AG09309 (cell line): ENCODE measurements around the gene BMP3.

Experiments
- DNase-seq: peaks from one replicate; pipeline ENCODE4 v3.0.0-alpha.2; 2010; ENCODE audit warnings: low read depth
- H3K4me3 ChIP-seq: 2 replicates; pipeline ENCODE4 v1.5.1; 2011; ENCODE audit warnings: mild to moderate bottlenecking, low read depth, low read length, moderate library complexity; ENCODE audit not compliant: control insufficient read depth
- TF ChIP-seq, protein P1 (sequence below): IDR thresholded peaks from 2 replicates; pipeline ENCODE4 v1.5.1; 2011; ENCODE audit warnings: mild to moderate bottlenecking, low read depth, low read length, inconsistent platforms; ENCODE audit not compliant: insufficient read depth, control insufficient read depth; ENCODE audit errors: missing control alignments

BMP3 gene

GRCh38 chr4:81096566-81096965 lies 66.1 kb downstream of the BMP3 start:
- TF ChIP-seq, protein P1, sequence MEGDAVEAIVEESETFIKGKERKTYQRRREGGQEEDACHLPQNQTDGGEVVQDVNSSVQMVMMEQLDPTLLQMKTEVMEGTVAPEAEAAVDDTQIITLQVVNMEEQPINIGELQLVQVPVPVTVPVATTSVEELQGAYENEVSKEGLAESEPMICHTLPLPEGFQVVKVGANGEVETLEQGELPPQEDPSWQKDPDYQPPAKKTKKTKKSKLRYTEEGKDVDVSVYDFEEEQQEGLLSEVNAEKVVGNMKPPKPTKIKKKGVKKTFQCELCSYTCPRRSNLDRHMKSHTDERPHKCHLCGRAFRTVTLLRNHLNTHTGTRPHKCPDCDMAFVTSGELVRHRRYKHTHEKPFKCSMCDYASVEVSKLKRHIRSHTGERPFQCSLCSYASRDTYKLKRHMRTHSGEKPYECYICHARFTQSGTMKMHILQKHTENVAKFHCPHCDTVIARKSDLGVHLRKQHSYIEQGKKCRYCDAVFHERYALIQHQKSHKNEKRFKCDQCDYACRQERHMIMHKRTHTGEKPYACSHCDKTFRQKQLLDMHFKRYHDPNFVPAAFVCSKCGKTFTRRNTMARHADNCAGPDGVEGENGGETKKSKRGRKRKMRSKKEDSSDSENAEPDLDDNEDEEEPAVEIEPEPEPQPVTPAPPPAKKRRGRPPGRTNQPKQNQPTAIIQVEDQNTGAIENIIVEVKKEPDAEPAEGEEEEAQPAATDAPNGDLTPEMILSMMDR: no peak

GRCh38 chr4:81102107-81102506 lies 71.6 kb downstream of the BMP3 start:
- DNase-seq: no peak
- H3K4me3 ChIP-seq: no peak overlapping the region
- TF ChIP-seq, protein P1: no peak

More at GRCh38 chr4:81096566-81096965, 66.1 kb downstream of the BMP3 start:
- DNase-seq: no peak
- no peak overlapping the region for H3K4me3 ChIP-seq

DNA sequence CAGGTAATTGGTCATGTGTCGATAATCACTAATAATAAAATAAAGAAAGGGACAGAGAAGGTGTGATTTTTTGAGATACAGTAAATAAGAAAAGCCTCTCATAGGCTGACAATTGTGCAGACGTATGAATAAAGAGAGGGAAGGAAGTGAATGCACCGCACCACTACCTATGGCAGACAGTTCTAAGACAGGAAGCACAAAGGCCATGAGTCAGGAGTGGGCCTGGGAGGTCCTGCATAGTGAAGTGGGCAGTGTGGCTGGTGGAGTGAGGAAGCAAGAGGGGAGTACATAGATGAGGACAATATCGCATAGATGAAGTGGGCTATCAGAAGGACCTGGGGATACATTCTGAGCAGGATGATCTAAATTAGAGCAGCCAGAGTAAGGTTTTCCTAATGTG lies 75.6 kb downstream of the BMP3 start:
- TF ChIP-seq, protein P1: no peak
- no peak for DNase-seq

More for the DNA sequence above, 75.6 kb downstream of the BMP3 start:
- H3K4me3 ChIP-seq: no peak overlapping the region
